ENCODE results near the gene MMP20.

GRCh38 chr11:102613450-102613849 lies 11.7 kb downstream of the MMP20 start:
- TF ChIP-seq ZNF423 (CRISPR knock-in tag; IDR thresholded peaks at IDR 0.05) (no peak), CTCF (IDR thresholded peaks at IDR 0.05) (no peak), IRF2 (CRISPR knock-in tag; IDR thresholded peaks at IDR 0.05; ENCODE audit: borderline replicate concordance, low read depth) (no peak), CREM (CRISPR knock-in tag; IDR thresholded peaks at IDR 0.05) (no peak), E2F1 (CRISPR knock-in tag; IDR thresholded peaks at IDR 0.05) (no peak), CREB1 (CRISPR knock-in tag; IDR thresholded peaks at IDR 0.05) (no peak), NR3C1 (CRISPR knock-in tag; conservative IDR thresholded peaks at IDR 0.05; ENCODE audit: low read depth) (no peak), USF2 (CRISPR knock-in tag; IDR thresholded peaks at IDR 0.05) (no peak), JUN (CRISPR knock-in tag; IDR thresholded peaks at IDR 0.05) (no peak), ZNF281 (CRISPR knock-in tag; IDR thresholded peaks at IDR 0.05) (no peak)
